Neural progenitor cell (in vitro differentiated cells): ENCODE measurements around the gene MMP25. TPM values are rescaled to one million over a fixed set of nuclear protein-coding genes. Genes with fewer than 3 reads are reported as not detected.

Experiments used
- DNase-seq: peaks from one replicate; pipeline ENCODE4 v3.0.0-alpha.2; 2016; ENCODE audit warnings: low spot score
- H2AFZ ChIP-seq: fragments of 200-600 bp; sonication (generic); replicated peaks from 2 replicates; pipeline ENCODE4 v1.6.1; 2016; ENCODE audit warnings: antibody characterized with exemption
- H3F3A ChIP-seq: fragments of 200-600 bp; sonication (generic); 2 replicates; pipeline ENCODE4 v1.6.1; 2016; ENCODE audit warnings: antibody characterized with exemption, low read depth
- H3K27ac ChIP-seq: fragments of 200-600 bp; sonication (generic); 2 replicates; pipeline ENCODE4 v1.5.1; 2016; ENCODE audit warnings: mild to moderate bottlenecking
- H3K27me3 ChIP-seq: fragments of 200-600 bp; sonication (generic); 2 replicates; pipeline ENCODE4 v1.6.1; 2016; ENCODE audit warnings: mild to moderate bottlenecking, moderate library complexity
- H3K36me3 ChIP-seq: fragments of 200-600 bp; sonication (generic); 2 replicates; pipeline ENCODE4 v1.5.1; 2016
- H3K4me1 ChIP-seq: fragments of 200-600 bp; sonication (generic); 2 replicates; pipeline ENCODE4 v1.6.1; 2016; ENCODE audit warnings: mixed run types
- H3K4me2 ChIP-seq: fragments of 200-600 bp; sonication (generic); 2 replicates; pipeline ENCODE4 v1.6.1; 2016
- H3K4me3 ChIP-seq: fragments of 200-600 bp; sonication (generic); 2 replicates; pipeline ENCODE4 v1.5.1; 2016
- H3K79me2 ChIP-seq: fragments of 200-600 bp; sonication (generic); 2 replicates; pipeline ENCODE4 v1.6.1; 2016; ENCODE audit warnings: low read depth
- H3K9ac ChIP-seq: fragments of 200-600 bp; sonication (generic); 2 replicates; pipeline ENCODE4 v1.6.1; 2016
- H3K9me3 ChIP-seq: fragments of 200-600 bp; sonication (generic); 2 replicates; pipeline ENCODE4 v1.5.1; 2016; ENCODE audit warnings: low read depth
- H4K20me1 ChIP-seq: fragments of 200-600 bp; sonication (generic); 2 replicates; pipeline ENCODE4 v1.6.1; 2016; ENCODE audit warnings: low read depth
- H3K27ac Mint-ChIP-seq: 3 replicates; pipeline ENCODE4 v1.8.0; 2021; ENCODE audit warnings: mixed read lengths
- H3K27me3 Mint-ChIP-seq: 2 replicates; pipeline ENCODE4 v1.8.0; 2022; ENCODE audit warnings: low read depth, mild to moderate bottlenecking, inconsistent platforms, moderate library complexity, mixed read lengths; ENCODE audit not compliant: insufficient read depth
- H3K36me3 Mint-ChIP-seq: 3 replicates; pipeline ENCODE4 v1.8.0; 2021; ENCODE audit warnings: mixed read lengths
- H3K4me1 Mint-ChIP-seq: 3 replicates; pipeline ENCODE4 v1.8.0; 2021; ENCODE audit warnings: mixed read lengths
- H3K4me3 Mint-ChIP-seq: 3 replicates; pipeline ENCODE4 v1.8.0; 2021; ENCODE audit warnings: mild to moderate bottlenecking, moderate library complexity, mixed read lengths
- H3K9me3 Mint-ChIP-seq: 3 replicates; pipeline ENCODE4 v1.8.0; 2020; ENCODE audit warnings: mixed read lengths
- CTCF ChIP-seq: fragments of 200-600 bp; sonication (generic); IDR thresholded peaks from 2 replicates; pipeline ENCODE4 v1.5.1; 2017; ENCODE audit warnings: antibody characterized with exemption, mild to moderate bottlenecking
- EZH2 ChIP-seq: fragments of 200-600 bp; sonication (generic); IDR thresholded peaks from 2 replicates; pipeline ENCODE4 v1.6.1; 2017; ENCODE audit warnings: antibody characterized with exemption, mild to moderate bottlenecking, moderate library complexity
- EZH2phosphoT487 ChIP-seq: fragments of 200-600 bp; sonication (generic); IDR thresholded peaks from 2 replicates; pipeline ENCODE4 v1.6.1; 2017; ENCODE audit warnings: antibody characterized with exemption
- total RNA-seq: library from RNA; depleted of rRNA; stranded (reverse); fragments of >200 nt; gene quantifications from 2 replicates; pipeline ENCODE4 v1.2.3, GENCODE V29; 2015; ENCODE audit warnings: low replicate concordance

MMP25 gene
- total RNA-seq, 1 donor from 2014 or later, result 0.58 TPM

GRCh38 chr16:3022208-3022683, 24.1 kb upstream of the MMP25 start:
- peak overlapping the region; percentile 88 for H3K27ac Mint-ChIP-seq
- peak; percentile 81 for DNase-seq

GRCh38 chr16:3022684-3023414, 23.5 kb upstream of the MMP25 start:
- no peak for DNase-seq
- H3K9me3 Mint-ChIP-seq, result no peaks in the 10 kb centered on the region
- H3K9me3 ChIP-seq, result no peaks in the 10 kb centered on the region
- peaks cover 12% of the 10 kb centered on the region for H3K79me2 ChIP-seq
- peak overlapping the region; percentile 93 for H3K4me3 Mint-ChIP-seq
- H3K36me3 Mint-ChIP-seq, result peaks cover 6% of the 10 kb centered on the region
- peaks cover 35% of the 10 kb centered on the region for H3K27me3 Mint-ChIP-seq
- peaks cover 18% of the 10 kb centered on the region for H3K4me1 ChIP-seq
- peak overlapping the region; percentile 75 for H3K4me3 ChIP-seq
- H3K36me3 ChIP-seq, result no peaks in the 10 kb centered on the region
- peaks cover 50% of the 10 kb centered on the region for H3K4me1 Mint-ChIP-seq
- H4K20me1 ChIP-seq, result peaks cover 51% of the 10 kb centered on the region
- H3K27ac Mint-ChIP-seq, result peak overlapping the region; percentile 88
- peaks cover 57% of the 10 kb centered on the region for H3F3A ChIP-seq
- H3K27ac ChIP-seq, result no peak overlapping the region
- peak overlapping the region; percentile 84 for H3K4me2 ChIP-seq
- peaks cover 17% of the 10 kb centered on the region for H3K27me3 ChIP-seq
- TF ChIP-seq EZH2 (no peak), EZH2phosphoT487 (no peak), CTCF (no peak)
- H2AFZ ChIP-seq, result no peak overlapping the region
- H3K9ac ChIP-seq, result no peak overlapping the region

More at GRCh38 chr16:3022208-3022683, 24.1 kb upstream of the MMP25 start:
- H3K27me3 ChIP-seq, result peaks cover 22% of the 10 kb centered on the region
- peaks cover 6% of the 10 kb centered on the region for H3K36me3 Mint-ChIP-seq
- TF ChIP-seq CTCF (no peak), EZH2phosphoT487 (no peak), EZH2 (no peak)
- H3K27me3 Mint-ChIP-seq, result peaks cover 35% of the 10 kb centered on the region
- peaks cover 48% of the 10 kb centered on the region for H4K20me1 ChIP-seq
- H3K4me2 ChIP-seq, result peak overlapping the region; percentile 84
- peak overlapping the region; percentile 93 for H3K4me3 Mint-ChIP-seq
- no peaks in the 10 kb centered on the region for H3K9me3 ChIP-seq
- H3K27ac ChIP-seq, result no peak overlapping the region
- peak overlapping the region; percentile 75 for H3K4me3 ChIP-seq
- H3K36me3 ChIP-seq, result no peaks in the 10 kb centered on the region
- H3K79me2 ChIP-seq, result peaks cover 18% of the 10 kb centered on the region
- H2AFZ ChIP-seq, result no peak overlapping the region
- H3K4me1 Mint-ChIP-seq, result peaks cover 48% of the 10 kb centered on the region
- H3F3A ChIP-seq, result peaks cover 56% of the 10 kb centered on the region
- no peaks in the 10 kb centered on the region for H3K9me3 Mint-ChIP-seq
- H3K4me1 ChIP-seq, result peaks cover 18% of the 10 kb centered on the region
- H3K9ac ChIP-seq, result no peak overlapping the region

- Histone ChIP-seq H3F3A (peaks cover 58% of the 10 kb centered on the region), H3K27ac (no peak overlapping the region), H3K27me3 (peaks cover 17% of the 10 kb centered on the region), H3K4me1 (peaks cover 19% of the 10 kb centered on the region), H3K4me2 (peak overlapping the region; percentile 84), H3K36me3 (no peaks in the 10 kb centered on the region), H3K9me3 (no peaks in the 10 kb centered on the region), H2AFZ (no peak overlapping the region), H3K4me3 (peak overlapping the region; percentile 75), H4K20me1 (peaks cover 52% of the 10 kb centered on the region), H3K79me2 (peaks cover 10% of the 10 kb centered on the region), H3K9ac (no peak overlapping the region)
- DNase-seq, result no peak
- Mint-ChIP-seq H3K27me3 (peaks cover 34% of the 10 kb centered on the region), H3K4me3 (peak overlapping the region; percentile 93), H3K4me1 (peaks cover 47% of the 10 kb centered on the region), H3K27ac (no peak overlapping the region), H3K9me3 (no peaks in the 10 kb centered on the region), H3K36me3 (peaks cover 6% of the 10 kb centered on the region)
- TF ChIP-seq EZH2, result no peak
- no peak for TF ChIP-seq CTCF
- TF ChIP-seq EZH2phosphoT487, result no peak
Measured at GRCh38 chr16:3023415-3023668, 23.0 kb upstream of the MMP25 start.
